Stimulated activated CD8-positive, alpha-beta memory T cell treated with anti-CD3 and anti-CD28 coated beads, Interleukin-4, amount 100 ng/mL, for 1 hour (primary cell): ENCODE measurements around the gene AP1B1.

Experiments
- DNase-seq, 2 donors: peaks; one replicate each; pipeline ENCODE4 v3.0.0-alpha.2; 2020; ENCODE audit warnings: low read depth in 2 of 2, low spot score in 1 of 2

Gene AP1B1

GRCh38 chr22:29313576-29314466 is 74.5 kb downstream of the AP1B1 start:
- no peak for DNase-seq

- DNase-seq: no peak
These were observed 75.2 kb downstream of the AP1B1 start for GRCh38 chr22:29313126-29313575.

- DNase-seq: no peak
These were observed 75.9 kb downstream of the AP1B1 start for GRCh38 chr22:29312218-29313125.

GRCh38 chr22:29311464-29312217 is 76.7 kb downstream of the AP1B1 start:
- DNase-seq: no peak

GRCh38 chr22:29310863-29311339 is 77.5 kb downstream of the AP1B1 start:
- DNase-seq: peak in 1 of 2 donors; percentile 22

- DNase-seq: no peak
These were observed 78.1 kb downstream of the AP1B1 start for GRCh38 chr22:29310065-29310862.

- no peak for DNase-seq
These were observed 78.9 kb downstream of the AP1B1 start for GRCh38 chr22:29309332-29310064.

- no peak for DNase-seq
These were observed 79.5 kb downstream of the AP1B1 start for GRCh38 chr22:29308791-29309262.

GRCh38 chr22:29308148-29308790 is 80.1 kb downstream of the AP1B1 start:
- no peak for DNase-seq

- no peak for DNase-seq
These were observed 80.7 kb downstream of the AP1B1 start for GRCh38 chr22:29307596-29308147.

GRCh38 chr22:29306835-29307595 is 81.4 kb downstream of the AP1B1 start:
- DNase-seq: no peak

- no peak for DNase-seq
These were observed 82.1 kb downstream of the AP1B1 start, which contains the start of gene GAS2L1 for GRCh38 chr22:29306175-29306834. Gene GAS2L1, plus strand, starts transcription at chr22:29306650. Its CDS starts 1,456 bp downstream, at chr22:29308106.

- no peak for DNase-seq
These were observed 82.6 kb downstream of the AP1B1 start for GRCh38 chr22:29305836-29306174.

GRCh38 chr22:29302681-29303465 is 85.5 kb downstream of the AP1B1 start:
- no peak for DNase-seq

GRCh38 chr22:29302402-29302680 is 86.0 kb downstream of the AP1B1 start:
- no peak for DNase-seq

GRCh38 chr22:29301716-29302401 is 86.5 kb downstream of the AP1B1 start:
- DNase-seq: no peak
